A549 treated with AZD9567 at 1 μM for 4 hours (cell line): ENCODE data around the gene MPP2. TPM values are rescaled to one million over a fixed set of nuclear protein-coding genes. Genes with fewer than 3 reads are reported as not detected.

ENCODE experiments used
- total RNA-seq: library from RNA; stranded (reverse); fragments of 200-300 nt; extraction: Qiagen RNA extraction; gene quantifications from 5 replicates; pipeline ENCODE4 v1.2.3, GENCODE V29; 2022; ENCODE audit not compliant: insufficient read depth

Gene MPP2, protein sequence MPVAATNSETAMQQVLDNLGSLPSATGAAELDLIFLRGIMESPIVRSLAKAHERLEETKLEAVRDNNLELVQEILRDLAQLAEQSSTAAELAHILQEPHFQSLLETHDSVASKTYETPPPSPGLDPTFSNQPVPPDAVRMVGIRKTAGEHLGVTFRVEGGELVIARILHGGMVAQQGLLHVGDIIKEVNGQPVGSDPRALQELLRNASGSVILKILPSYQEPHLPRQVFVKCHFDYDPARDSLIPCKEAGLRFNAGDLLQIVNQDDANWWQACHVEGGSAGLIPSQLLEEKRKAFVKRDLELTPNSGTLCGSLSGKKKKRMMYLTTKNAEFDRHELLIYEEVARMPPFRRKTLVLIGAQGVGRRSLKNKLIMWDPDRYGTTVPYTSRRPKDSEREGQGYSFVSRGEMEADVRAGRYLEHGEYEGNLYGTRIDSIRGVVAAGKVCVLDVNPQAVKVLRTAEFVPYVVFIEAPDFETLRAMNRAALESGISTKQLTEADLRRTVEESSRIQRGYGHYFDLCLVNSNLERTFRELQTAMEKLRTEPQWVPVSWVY
- total RNA-seq, result 1.3 to 1.9 TPM (median 1.5 TPM) in 5 replicates

DNA sequence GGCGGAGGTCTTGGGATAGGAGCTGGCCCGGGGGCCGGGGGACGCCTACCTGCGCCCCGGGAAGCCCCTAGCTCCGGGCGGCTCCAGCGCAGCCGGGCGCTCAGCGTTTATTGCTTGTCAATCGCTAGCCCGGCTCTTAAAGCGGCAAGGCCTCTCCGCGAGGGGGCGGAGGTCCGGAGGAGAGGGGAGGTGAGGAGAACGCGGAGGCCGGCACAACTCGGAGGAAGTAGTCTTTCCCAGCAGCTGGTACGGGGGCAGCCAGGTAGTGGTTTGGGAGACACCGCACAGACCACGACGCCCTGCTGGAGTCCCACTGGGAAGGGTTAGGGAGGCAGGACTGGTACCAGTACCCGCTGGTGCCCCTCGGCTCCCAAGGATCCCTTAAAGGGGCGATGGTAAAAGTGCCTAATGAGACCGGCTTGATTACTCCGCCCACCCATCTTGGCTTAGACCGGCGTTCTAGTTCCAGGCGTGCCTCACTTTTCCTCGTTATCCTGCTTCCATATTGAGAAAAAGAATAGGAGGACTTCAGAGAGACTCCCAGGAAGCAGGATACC lies at the start of gene MPP2:
MPP2 (minus strand) TSS at position 112 of the 557 bp plus-strand sequence. CDS start 3,076 bp downstream, outside the sequence.

DNA sequence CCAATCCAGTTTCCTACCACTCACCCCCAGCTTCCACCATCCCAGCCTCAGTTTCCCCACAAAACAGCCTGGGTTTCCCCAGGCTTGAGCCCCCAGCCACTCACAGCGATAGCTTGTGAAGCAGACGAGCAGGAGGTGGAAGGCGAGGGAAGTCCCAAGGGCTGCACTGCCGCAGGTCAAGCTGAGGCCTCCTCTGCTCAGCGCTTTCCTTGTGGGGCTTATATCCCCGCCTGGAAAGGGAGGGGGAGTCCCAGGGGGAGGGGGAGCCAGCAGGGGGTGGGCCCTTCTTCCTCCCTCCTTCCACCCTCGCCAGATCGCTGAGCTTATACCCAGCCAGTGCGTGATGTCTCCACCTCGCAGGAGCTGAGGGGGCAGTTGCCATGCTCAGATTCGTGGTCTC lies 46.4 kb upstream of the MPP2 start, which contains the start of gene PYY:
PYY (minus strand) TSS at position 195 of the 400 bp plus-strand sequence. CDS start 457 bp downstream, outside the sequence.

DNA sequence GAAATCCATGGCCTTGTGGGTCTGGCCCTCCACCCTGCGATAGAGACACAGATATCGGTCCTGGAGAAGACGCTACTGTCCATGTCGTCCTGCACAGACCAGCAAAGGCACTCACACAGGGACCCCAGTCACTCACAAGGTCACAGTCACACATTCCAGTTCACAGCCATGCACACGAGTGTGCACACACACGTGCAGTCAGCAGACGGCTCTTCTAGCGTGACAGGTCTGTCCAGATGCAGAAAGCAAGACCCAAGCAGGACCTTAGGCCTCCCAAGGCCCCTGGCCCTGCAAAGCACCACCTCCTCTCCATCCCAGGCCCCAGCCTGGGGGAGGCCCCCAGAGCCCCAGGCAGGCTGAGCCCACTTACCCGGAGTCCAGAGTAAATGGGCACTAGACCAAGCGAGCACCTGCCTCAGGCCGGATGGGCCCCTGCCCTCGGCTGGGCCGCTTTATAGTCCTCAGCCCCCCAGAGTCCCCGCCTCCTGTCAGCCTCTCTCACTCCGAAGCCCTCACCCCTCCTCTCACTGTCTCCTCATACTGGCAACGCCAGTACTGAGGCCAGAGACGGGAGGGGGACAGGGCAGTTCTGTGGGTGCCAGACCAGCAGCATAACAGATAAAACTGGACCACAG lies 34.8 kb upstream of the MPP2 start, which contains the start of gene PPY:
PPY (minus strand) TSS at position 426 of the 635 bp plus-strand sequence. CDS start 822 bp downstream, outside the sequence.

DNA sequence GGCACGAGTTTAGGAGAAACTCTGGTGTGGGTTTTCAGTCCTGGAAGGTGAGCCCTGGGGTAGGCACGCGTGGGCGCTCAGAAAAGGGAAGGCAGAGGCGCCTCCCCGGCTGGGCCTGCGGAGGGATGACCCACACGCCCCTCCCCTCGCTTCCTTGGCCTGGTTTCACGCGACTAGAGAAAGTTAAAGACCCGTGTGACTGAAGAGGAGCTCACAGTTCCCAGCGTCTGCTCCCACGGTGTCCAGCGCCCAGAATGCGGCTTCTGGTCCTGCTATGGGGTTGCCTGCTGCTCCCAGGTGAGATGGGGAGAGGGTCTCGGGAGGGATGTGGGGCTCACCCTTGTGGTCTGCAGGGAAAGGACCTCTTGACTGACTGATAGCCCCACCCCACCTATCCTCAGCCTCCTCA lies 60.4 kb downstream of the MPP2 start, which contains the start of gene CD300LG:
CD300LG (plus strand) TSS at position 214 of the 409 bp plus-strand sequence; CDS start at position 255, 41 bp downstream.

DNA sequence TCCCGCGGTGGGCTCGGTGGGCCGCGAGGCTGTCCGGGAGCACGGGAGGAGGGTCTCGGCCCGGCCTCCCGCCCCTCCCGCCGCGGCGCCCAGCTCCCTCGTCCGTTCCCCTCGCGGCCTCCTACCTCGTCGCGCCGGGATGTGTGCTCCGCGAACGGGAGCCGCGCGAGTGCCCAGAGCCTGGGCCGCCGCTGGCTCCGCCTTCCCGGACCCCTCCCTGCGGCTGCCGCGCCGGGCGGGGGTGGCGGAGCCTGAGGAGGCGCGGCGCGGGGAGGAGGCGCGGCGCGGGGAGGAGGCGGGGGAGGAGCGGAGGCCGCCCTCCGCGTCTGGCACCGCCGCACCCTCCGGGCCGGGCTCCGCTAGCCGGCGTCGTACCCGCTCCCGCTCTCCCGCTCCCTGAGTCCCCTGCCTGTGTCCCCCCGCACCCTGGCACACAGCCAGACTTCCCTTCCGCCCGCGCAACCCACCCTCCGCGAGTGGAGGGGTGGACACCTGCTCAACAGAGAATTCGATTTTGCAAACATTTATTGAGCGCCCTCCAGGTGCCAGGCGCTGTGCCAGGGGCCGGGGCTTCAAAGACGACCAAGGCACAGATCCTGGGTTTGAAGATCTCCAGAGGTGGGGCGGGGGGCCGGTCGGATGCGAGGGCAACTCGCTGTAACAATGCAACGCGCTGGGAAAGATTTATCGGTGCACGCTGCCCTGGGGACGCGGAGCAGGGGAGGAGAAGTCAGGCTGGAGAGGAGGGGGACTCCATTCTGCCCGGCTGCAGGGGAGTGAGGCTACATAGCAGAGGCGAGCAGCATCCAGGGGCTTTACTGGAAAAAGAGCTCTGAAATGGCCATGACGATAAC lies 74.1 kb downstream of the MPP2 start, which contains the start of gene MPP3:
MPP3 (minus strand) TSS at position 171 of the 854 bp plus-strand sequence. CDS start 1,240 bp downstream, outside the sequence.

Other genes starting within 250 kb of the MPP2 start
- not detected in 5 replicates for gene MEOX1, start 245.6 kb downstream of the MPP2 start, total RNA-seq
- not detected in 5 replicates for gene SOST, start 148.7 kb downstream of the MPP2 start, total RNA-seq
- gene DUSP3, start 128.6 kb downstream of the MPP2 start, total RNA-seq, result 56.4 to 64.4 TPM (median 57.4 TPM) in 5 replicates
- gene CFAP97D1, start 127.1 kb downstream of the MPP2 start, total RNA-seq, result 0.02 TPM in 2 of 5 replicates, not detected in the others
- gene MPP3, start 74.4 kb downstream of the MPP2 start, total RNA-seq, result 17.5 to 28.4 TPM (median 19.2 TPM) in 5 replicates
- not detected in 5 replicates for gene CD300LG, start 60.4 kb downstream of the MPP2 start, total RNA-seq
- gene PPY, start 34.9 kb upstream of the MPP2 start, total RNA-seq, result 0.23 TPM in 1 of 5 replicates, not detected in the others
- 0.22 TPM in 1 of 5 replicates, not detected in the others for gene PYY, start 46.4 kb upstream of the MPP2 start, total RNA-seq
- gene NAGS, start 97.1 kb upstream of the MPP2 start, total RNA-seq, result 0.96 to 1.2 TPM (median 1.2 TPM) in 4 of 5 replicates, not detected in the other
- gene TMEM101, start 107.4 kb upstream of the MPP2 start, total RNA-seq, result 24.9 to 30.6 TPM (median 29.1 TPM) in 5 replicates
- gene LSM12, start 159.1 kb upstream of the MPP2 start, total RNA-seq, result 49.5 to 64.1 TPM (median 51.2 TPM) in 5 replicates
- gene G6PC3, start 163.2 kb upstream of the MPP2 start, total RNA-seq, result 98.7 to 176 TPM (median 164 TPM) in 5 replicates
- gene HDAC5, start 216.1 kb upstream of the MPP2 start, total RNA-seq, result 13.0 to 16.7 TPM (median 15.6 TPM) in 5 replicates
- gene HROB, start 234.4 kb upstream of the MPP2 start, total RNA-seq, result 9.4 to 12.1 TPM (median 9.6 TPM) in 5 replicates